SU-DHL-6 (cell line): ENCODE results near the gene MPZL3.

ENCODE experiments used
- CTCF ChIP-seq: fragments of 200-600 bp; sonication (generic); IDR thresholded peaks from one replicate; pipeline ENCODE4 v1.5.1; 2017; ENCODE audit warnings: antibody characterized with exemption, mild to moderate bottlenecking, low read length, moderate library complexity; ENCODE audit not compliant: insufficient read depth, poor library complexity, severe bottlenecking
- EZH2phosphoT487 ChIP-seq: fragments of 200-600 bp; sonication (generic), shearing (Covaris generic); conservative IDR thresholded peaks from 2 replicates; pipeline ENCODE4 v1.6.1; 2018; ENCODE audit warnings: mild to moderate bottlenecking, antibody characterized with exemption, low read length, moderate library complexity, mixed read lengths

GRCh38 chr11:118263112-118263511 lies 10.9 kb upstream of the MPZL3 start:
- TF ChIP-seq CTCF (no peak), EZH2phosphoT487 (no peak)
